NCI-H2107 treated with DMSO at 0.1 percent for 48 hours (cell line): Measurements from ENCODE around the gene GRIA3.

Source experiments
- DNase-seq: peaks from one replicate; lab custom pipeline; 2025; ENCODE audit not compliant: unreplicated experiment; lab: John Stamatoyannopoulos, UW

GRIA3 gene

DNA sequence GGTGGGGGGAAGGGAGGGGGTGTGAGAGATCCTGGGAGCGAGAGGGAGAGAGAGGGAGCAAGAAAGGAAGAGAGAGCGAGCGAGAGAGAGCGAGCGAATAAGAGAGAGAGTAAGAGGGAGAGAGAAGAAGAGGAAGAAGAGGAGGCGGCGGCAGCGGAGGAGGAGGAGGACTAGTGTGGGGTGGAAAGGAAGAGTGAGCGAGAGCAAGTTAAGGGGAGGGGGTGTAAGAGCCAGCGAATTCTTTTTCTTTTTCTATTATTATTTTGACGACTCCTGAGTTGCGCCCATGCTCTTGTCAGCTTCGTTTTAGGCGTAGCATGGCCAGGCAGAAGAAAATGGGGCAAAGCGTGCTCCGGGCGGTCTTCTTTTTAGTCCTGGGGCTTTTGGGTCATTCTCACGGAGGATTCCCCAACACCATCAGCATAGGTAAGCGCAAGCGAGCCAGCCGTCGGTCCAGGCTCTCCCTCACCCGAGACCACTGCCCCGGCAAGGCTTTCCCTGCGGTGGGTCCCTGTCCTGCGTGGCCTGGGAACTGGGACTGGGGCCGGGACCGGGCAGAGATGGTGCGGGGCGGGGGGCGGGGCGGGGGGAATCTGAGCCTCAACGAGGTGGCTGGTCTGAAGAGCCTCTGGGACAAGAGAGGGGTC, at the start of gene GRIA3:
Gene GRIA3, plus strand, starts transcription at position 60 of the 647 bp plus-strand sequence. Its CDS starts 258 bp downstream, at position 318.
- DNase-seq, result no peak

DNA sequence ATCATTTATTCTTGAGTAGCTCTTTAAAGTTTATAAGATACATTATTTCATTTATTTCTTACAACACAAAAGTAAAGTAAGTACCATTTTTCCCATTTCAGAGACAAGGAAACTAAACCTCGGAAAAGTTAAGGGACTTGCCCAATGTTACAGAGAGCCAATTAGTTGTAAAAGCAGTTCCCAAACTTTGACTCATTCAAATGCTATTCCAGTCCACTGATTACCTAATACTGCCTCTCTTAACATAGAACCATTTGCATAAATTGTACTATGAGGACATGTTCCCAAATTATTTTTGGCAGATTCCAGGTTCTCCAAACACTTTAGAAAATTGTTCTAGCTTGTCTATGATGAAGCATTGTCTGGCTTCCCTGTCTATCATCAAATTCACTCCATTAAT, 45.6 kb upstream of the GRIA3 start:
- DNase-seq, result no peak

DNA sequence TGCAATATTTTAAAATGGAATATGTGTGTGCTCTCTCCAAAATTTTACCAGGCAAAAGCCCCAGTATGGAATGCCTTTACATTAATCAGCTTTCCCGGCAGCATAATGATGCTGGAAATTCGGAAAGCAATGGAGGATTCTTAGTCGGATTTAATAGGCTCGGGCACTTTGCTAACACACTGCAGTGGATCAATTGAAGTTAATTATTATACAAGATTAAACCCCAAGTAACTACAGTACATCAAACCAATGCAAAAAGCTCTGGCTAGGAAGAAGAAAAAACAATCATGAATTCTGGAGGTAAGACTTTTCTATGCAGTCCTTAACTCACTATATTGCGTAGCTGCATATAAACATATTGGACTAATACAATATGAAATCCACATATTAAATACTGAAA, 43.6 kb upstream of the GRIA3 start:
- DNase-seq, result no peak

DNA sequence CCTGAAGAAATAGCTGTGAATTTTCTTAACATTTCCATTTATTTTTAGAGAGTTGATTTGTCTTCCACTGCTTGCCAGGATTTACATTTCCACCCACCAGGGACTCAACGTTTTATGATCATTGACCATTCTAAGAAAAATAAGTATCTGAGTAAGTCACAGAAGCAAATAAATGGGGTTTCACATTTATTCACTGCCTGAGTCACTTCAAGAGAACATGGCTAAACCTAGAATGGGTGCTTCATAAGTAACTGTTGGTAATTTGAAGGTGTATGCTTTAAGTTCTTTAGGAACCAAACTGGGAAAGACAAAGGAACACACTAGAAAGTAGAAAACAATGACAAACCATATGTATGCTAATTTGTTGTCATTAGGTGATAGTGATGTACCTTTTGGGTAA, 43.2 kb upstream of the GRIA3 start:
- DNase-seq, result no peak

DNA sequence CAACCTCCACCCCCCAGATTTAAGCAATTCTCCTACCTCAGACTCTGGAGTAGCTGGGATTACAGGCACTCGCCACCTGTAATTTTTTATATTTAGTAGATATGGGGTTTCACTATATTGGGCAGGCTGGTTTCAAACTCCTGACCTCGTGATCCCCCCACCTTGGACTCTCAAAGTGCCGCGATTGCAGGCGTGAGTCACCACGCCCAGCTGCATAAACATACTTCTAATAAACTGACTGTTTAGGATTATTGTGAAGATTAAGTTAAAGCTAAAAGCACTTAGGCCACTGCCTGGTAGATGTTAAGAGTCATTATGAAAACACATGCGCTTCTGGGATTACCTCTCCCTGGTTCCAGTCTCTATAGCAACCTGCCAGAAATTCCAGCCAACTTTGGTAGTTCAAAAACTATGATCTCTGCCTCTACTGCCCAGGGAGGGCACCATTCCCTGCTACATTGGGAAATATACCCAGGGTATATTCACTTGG, 30.2 kb upstream of the GRIA3 start:
- no peak for DNase-seq

DNA sequence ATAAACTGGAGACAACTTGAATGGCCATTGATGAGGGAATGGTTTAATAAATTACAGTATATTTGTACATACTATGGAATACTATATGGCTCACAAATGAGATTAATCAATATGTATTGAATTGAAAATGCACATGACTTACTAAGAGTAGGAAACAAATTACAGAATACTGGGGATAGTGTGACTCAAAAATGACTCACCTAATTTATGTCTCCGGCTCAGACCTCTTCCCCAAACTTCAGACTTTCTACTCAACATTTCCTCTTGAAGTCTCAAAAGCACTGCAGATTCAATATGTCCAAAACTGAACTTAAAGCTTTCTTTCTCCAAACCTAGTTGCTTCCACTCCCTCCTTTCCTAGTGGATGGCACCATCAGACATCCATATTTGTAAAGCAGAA, 28.8 kb upstream of the GRIA3 start:
- DNase-seq, result no peak

DNA sequence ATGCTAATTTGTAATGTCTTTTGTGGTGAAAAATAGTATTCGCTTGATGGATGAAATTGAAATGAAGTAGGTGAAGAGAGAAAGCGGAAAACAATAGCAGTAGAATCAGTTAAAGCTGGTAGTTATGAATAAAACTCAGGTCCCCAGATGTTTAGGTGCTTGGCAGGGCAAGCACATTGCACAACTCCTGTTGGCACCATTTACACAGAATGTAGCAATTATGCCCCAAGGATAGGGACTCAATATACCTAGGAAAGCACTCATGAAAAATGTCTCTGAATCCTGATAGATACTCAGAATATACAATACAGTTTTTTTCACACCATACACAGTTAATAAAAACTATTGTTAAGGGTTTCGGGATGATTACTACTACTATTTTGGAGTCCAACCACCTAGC, 26.5 kb upstream of the GRIA3 start:
- no peak for DNase-seq

DNA sequence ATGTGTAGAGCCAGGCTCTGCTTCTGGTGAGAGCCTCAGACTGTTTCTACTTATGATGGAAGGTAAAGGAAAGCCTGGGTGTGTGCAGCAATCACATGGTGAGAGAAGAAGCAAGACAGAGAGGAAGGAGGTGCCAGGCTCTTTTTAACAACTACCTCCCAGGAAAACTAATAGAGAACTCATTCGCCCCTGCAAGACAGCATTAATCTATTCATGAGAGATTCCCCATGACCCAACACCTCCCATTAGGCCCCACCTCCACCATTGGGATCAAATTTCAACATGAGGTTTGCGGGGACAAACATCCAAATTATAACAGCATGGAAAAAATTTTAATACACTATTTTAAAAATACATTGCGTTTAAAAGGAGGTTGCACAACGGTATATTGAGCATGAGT, 24.7 kb upstream of the GRIA3 start:
- no peak for DNase-seq

DNA sequence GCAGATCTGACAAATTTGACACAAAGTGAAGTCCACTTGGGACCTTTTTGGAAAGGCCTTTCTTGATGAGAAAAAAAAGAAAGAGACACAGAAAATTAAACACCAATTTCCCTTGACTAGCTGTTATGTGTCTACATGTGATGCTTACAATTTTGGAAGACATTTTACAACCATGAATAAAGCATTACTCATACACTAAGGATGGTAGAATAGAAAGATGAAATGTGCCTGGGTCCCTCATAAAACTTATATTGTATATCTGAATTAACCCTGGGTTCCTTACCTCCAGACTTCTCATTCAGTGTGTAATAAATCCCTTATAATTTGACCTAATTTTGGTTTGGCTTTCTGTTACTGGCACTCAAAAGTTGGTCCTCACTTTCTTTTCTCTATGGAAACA, 16.5 kb upstream of the GRIA3 start:
- no peak for DNase-seq

DNA sequence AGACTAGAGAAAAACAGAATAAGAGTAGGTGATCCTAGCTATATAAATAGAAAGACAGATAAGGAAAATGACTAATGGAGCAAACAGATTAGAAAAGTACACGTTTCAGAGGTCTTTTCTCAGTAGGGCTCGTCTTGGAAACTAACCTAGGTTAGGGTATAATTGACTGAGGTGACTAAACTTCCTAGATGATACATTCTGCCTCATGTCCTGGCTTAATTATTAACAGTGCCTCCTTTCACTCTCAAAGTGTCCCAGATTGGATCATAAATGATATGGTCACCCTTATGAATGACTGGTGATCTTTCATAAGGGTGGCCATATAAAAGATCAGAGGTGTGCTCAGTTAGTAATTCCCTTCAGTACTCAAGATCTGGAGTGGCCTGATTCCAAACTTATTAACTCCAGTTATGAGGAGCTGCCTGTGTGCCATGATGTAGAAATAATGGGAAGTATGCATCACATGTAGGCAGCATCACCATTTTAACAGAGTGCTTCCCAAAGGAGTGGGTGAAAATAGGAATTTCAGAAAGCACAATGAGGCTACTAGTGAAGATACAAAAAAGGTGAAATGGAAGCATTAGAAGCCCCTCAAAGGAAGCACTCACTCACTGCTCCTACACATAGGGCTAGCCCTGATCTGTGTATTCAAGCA, 14.7 kb upstream of the GRIA3 start:
- no peak for DNase-seq

DNA sequence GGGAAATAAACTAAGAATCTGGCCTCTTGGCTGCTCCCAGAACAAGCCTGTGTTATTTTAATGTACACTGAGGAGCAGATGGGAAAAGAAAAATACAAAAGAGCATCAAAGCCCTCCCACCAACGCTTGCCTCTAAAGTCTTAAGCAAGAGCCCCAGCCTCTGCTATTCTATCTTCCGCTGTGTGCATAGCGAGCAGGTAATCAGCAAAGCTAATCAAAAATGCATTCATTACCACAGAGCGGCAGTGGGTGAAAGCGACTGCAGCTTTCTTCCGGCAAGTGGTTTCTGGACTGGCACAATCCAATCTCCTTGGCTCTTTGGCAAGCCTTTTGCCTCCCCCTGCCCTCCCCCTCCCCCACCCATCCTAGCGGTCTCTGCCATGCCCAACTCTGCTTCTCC, 13.5 kb upstream of the GRIA3 start:
- no peak for DNase-seq

DNA sequence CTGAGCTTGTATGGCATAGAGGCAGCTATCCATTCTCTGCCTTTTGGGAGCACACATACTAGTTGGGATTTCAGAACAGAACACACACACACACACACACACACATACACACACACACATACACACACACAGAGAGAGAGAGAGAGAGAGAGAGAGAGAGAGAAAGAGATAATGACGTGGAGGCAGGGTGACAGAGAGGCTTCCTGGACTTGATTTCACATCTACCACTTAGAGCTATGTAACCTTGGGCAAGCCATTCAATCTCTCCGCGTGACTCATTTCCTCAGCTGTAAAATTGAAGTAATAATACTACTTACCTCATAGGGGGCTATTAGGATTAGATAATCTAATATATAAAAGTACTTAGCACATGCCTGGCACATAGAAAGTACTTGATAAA, 12.3 kb upstream of the GRIA3 start:
- DNase-seq, result no peak

DNA sequence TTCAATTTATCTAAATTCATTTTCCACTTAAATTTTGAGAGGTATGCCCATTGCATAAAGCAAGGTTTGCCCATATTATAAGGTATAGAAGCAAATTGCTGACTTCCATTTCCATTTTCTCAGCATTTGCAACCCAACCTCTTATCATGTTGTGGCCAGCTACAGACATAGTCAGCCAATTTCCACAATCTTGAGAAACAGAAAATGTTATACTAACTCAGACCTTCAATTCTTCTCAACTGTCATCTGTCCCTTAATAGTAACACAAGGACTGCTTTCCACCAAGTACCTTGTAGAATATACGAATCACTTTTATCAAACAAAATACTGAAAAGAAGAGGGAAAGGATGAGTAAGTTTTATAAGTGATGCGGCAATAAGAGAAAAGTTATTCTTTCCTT, 11.2 kb upstream of the GRIA3 start:
- DNase-seq, result no peak

DNA sequence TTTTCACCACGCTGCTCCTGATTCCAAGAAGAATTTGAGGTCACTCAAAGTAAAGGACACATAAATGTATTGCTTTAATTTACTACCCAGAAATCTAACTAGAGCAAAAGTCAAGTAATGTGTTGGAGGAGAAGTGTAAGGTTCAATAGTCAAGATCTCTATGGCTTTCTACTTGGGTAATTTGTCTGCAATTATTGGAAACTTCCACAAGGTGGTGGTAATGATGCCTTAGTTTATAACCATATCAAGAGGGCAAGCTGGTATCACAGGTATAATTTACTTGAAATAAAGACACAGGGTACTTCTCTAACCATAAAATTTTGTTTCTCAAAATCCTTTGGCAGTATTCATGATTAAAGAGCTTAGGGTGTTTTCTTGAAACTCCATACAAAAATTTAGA, 10.2 kb upstream of the GRIA3 start:
- no peak for DNase-seq

DNA sequence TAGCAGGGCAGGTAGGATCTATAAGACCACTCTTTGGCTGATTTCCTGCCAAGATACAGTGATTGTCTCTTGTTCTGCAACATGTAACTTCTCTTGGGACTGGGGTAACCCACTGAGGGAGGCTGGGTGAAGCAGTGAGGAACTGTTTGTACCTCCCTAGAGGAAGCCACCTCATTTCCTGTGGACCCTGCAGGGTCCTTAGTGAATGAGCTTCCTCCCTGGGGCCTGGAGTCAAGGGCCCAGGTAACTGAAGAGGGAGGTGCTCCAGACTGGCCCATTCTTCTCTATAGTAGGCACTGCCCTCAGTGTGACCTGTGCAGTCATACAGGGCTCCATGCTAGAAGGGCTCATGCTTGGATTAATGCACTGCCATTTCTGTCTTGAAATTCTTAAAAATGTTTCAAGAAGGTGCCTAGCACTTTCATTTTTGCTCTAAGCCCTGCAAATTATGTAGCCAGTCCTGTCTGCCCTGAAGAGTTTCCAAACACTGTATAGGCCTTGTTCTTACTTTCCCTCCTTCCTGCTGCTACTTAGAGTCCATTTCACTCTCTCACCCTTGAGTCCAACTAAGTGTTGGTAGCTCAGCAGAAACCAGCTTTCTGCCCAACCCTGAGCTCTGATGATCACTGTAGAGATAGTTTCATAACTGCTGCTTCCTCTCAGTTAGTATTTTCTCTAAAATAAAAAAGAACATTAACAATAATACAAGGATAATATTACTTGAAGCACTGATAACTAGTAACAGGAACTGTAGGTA, 8.5 kb upstream of the GRIA3 start:
- no peak for DNase-seq

DNA sequence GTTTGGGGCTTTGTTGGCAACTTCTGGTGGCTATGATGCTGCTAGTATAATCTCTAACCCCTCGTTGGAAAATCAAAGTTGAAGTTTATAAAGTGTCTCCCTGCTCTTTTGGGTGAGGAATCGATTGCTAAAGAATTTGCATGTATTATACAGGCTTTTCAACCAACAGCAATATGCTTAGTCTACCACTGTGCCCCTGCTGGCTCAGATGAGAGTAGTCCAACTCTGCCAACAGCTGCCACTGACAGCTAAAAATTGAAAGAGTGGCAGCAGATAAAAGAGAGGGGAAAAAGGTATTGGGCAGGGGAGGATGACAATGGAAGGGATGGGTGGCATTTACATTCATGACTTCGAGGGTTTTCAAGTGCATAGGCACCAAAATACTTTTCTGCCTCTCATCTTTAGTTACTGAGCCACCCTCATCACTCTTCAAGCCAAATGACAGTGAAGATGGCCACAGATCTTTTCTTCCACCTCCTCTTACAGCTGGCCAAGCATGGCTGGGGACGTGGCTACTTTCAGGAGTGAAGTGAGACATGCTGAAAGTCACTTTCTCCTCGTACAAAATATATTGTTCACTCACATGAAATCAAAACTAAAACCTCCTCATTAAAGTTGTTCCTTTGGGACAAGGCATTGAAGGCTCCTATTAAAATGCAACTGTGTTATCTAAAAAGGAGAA, 2.7 kb upstream of the GRIA3 start:
- no peak for DNase-seq

DNA sequence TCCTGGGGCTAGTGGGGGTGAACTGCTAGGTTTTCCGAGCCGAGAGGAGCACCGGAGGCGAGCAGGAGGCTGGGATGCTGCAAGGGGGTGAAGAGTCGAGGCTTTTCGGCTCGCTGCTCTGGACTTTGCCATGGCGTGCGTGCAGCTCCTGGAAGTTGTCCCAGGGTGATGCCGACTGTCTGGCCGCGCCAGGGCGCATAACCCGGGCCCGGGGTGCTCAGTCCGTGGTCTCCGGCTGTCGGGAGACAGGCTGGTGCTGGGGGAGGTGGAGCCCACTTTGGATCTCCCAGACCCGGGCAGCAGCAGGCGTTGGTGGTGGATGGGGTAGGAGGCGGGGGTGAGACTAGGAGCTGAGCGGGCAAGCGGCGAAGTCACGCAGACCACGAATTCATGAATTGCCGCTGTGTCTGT, 793 bp downstream of the GRIA3 start:
- DNase-seq, result no peak

DNA sequence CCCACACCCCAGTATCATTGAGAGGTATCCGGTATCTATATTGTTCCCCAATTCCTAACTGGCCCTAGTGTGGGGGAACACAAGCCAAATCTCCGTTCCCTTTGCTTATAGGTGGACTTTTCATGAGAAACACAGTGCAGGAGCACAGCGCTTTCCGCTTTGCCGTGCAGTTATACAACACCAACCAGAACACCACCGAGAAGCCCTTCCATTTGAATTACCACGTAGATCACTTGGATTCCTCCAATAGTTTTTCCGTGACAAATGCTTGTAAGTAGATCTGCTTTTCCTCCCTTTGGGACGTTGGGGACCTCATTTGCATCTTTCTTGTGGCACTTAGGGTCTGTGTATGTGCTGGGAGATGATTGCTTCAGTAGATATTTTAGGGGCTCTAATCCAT, 1.6 kb downstream of the GRIA3 start:
- DNase-seq, result no peak

DNA sequence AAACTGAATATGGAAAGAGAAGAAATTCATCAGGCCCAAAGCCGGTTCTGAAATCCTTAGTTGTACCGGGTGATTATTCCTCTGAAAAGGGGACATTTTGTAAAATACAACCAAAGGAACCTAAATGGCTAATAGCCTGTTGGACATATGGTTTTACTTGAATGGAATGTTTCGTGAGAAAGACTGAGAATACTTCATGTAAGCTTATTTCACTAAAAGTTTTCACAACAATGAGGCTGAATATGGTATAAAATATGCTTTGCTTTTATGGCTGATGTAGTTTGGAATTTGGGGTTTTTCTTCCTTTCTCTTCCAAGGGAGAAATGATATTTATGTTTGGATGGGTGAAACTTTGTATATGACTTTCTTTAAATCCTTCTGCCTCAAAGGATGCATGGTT, 2.7 kb downstream of the GRIA3 start:
- no peak for DNase-seq

DNA sequence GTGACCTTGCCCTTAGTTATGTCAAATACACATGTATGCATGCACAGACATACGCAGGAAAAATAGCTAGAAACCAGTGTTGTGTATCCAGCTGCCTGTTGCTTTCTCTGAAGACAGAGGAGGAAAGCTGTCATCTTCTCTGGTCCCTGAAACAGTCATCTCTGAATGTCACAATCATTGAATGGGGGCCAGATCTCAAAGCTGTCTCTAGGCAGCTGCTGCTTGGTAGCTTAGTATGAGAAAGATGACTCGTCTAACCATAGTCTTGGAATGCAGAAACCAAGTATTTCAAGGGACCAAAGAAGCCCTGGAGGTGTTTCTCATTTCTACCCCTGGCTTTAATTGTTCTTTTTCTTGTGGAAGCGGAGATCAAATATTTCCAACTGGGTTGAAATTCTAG, 4.0 kb downstream of the GRIA3 start:
- no peak for DNase-seq

DNA sequence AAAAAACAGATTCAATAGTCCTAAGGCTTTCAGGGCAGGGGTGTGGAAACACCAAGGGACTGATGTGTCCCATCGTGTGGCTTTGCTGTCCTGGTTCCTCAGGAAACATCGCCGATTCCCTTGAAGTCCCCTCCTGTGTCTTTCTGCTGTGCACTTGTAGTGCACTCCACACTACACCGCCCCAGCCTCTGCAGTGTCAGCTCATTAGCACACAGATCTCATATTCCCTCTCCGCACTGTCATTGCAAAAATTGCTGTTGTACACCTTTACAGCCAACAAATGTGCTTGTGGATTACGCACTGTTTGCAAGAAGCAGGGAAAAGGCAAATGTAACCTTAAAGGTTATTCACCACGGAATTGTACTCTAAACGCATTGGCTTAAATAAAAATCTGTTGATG, 5.3 kb downstream of the GRIA3 start:
- no peak for DNase-seq

DNA sequence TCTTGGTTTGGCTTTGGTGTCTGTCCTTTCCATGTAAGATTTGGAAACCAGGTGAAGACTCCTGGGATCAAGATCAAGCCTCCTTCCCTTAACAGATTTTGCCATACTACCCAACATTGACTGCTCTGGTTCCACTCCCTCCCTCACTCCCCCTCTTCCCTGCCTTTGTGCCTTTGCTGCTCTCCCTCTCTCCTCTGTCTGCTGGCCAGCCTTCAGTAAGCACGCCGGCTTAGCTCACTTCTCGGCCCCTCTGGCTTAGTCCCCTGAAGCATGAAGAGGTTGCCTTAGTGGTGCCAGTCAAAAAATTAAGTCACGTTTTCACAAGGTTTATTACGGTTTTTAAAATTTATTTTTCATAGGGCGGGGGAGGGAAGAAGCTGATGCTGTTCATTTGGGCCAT, 6.0 kb downstream of the GRIA3 start:
- DNase-seq, result no peak
